ENCODE measurements around the gene LGALS7B. TPM values are rescaled to one million over a fixed set of nuclear protein-coding genes. Genes with fewer than 3 reads are reported as not detected.

LGALS7B gene
- total RNA-seq, 2 experiments from 2014 or later = not detected

- no peak for ATAC-seq
- no peaks in the 10 kb centered on the region for H3K27me3 Mint-ChIP-seq
- DNase-seq = no peak
- no peak overlapping the region for H3K4me3 Mint-ChIP-seq
- H3K4me1 Mint-ChIP-seq = peaks cover 54% of the 10 kb centered on the region
- CTCF ChIA-PET = interaction anchor here (0.6 to 0.9 kb wide), 3 partner anchors 30 to 206 kb away, joined by 3 read pairs; partner anchors contain the start of gene RINL
- H3K36me3 Mint-ChIP-seq = peaks cover 79% of the 10 kb centered on the region
- H3K9me3 Mint-ChIP-seq (ENCODE audit: low read depth) = no peaks in the 10 kb centered on the region
- peak overlapping the region; percentile 76 for H3K27ac Mint-ChIP-seq
These were observed 50.2 kb downstream of the LGALS7B start for GRCh38 chr19:38838986-38839761.

- H3K36me3 Mint-ChIP-seq = peaks cover 83% of the 10 kb centered on the region
- peaks cover 61% of the 10 kb centered on the region for H3K4me1 Mint-ChIP-seq
- CTCF ChIA-PET = no interaction called here
- no peak overlapping the region for H3K27ac Mint-ChIP-seq
- H3K4me3 Mint-ChIP-seq = no peak overlapping the region
- no peaks in the 10 kb centered on the region for H3K9me3 Mint-ChIP-seq (ENCODE audit: low read depth)
- DNase-seq (no peak), ATAC-seq (no peak)
- H3K27me3 Mint-ChIP-seq = no peaks in the 10 kb centered on the region
These were observed 51.0 kb downstream of the LGALS7B start for GRCh38 chr19:38839816-38840582.

GRCh38 chr19:38840583-38840968 is 51.6 kb downstream of the LGALS7B start:
- CTCF ChIA-PET = interaction anchor here (0.7 to 1.2 kb wide), 3 partner anchors 9 to 26 kb away, joined by 3 to 4 read pairs (median 3); partner anchors contain the start of gene ECH1
- Mint-ChIP-seq H3K36me3 (peaks cover 87% of the 10 kb centered on the region), H3K27ac (peak overlapping the region; percentile 90), H3K27me3 (no peaks in the 10 kb centered on the region), H3K4me1 (peaks cover 65% of the 10 kb centered on the region), H3K4me3 (peak overlapping the region; percentile 29), H3K9me3 (ENCODE audit: low read depth) (no peaks in the 10 kb centered on the region)
- DNase-seq (no peak), ATAC-seq (no peak)

Other genes starting within 250 kb of the LGALS7B start
- gene MAP4K1, start 171.2 kb upstream of the LGALS7B start, total RNA-seq = 100 to 1,000 TPM; 337 to 497 TPM
- gene EIF3K, start 170.0 kb upstream of the LGALS7B start, total RNA-seq = 100 to 1,000 TPM; 281 to 308 TPM
- gene ACTN4, start 141.6 kb upstream of the LGALS7B start, total RNA-seq = 100 to 1,000 TPM; 413 to 433 TPM
- gene CAPN12, start 44.7 kb upstream of the LGALS7B start, total RNA-seq = 10 to 100 TPM in 1 of 2 experiments, 1 to 10 TPM in 1; 8.4 to 17.5 TPM
- not detected for gene LGALS7, start 15.7 kb upstream of the LGALS7B start, total RNA-seq
- gene LGALS4, start 23.7 kb downstream of the LGALS7B start, total RNA-seq = 1 to 10 TPM; 1.4 to 2.4 TPM
- 100 to 1,000 TPM; 207 to 214 TPM for gene ECH1, start 42.6 kb downstream of the LGALS7B start, total RNA-seq
- gene HNRNPL, start 60.8 kb downstream of the LGALS7B start, total RNA-seq = 100 to 1,000 TPM; 479 to 611 TPM
- 10 to 100 TPM; 80.1 to 81.0 TPM for gene RINL, start 89.1 kb downstream of the LGALS7B start, total RNA-seq
- gene SIRT2, start 110.4 kb downstream of the LGALS7B start, total RNA-seq = 10 to 100 TPM; 47.1 to 47.8 TPM
- gene NFKBIB, start 110.8 kb downstream of the LGALS7B start, total RNA-seq = 10 to 100 TPM; 44.7 to 65.7 TPM
- gene CCER2, start 123.0 kb downstream of the LGALS7B start, total RNA-seq = under 1 TPM; 0.49 to 0.85 TPM
- gene SARS2, start 141.6 kb downstream of the LGALS7B start, total RNA-seq = 10 to 100 TPM; 45.7 to 46.4 TPM
- 10 to 100 TPM; 62.0 to 73.7 TPM for gene MRPS12, start 141.7 kb downstream of the LGALS7B start, total RNA-seq
- under 1 TPM in 1 of 2 experiments, not detected in 1; 0.12 TPM for gene FBXO17, start 186.5 kb downstream of the LGALS7B start, total RNA-seq
- under 1 TPM in 1 of 2 experiments, not detected in 1; 0.19 TPM for gene FBXO27, start 243.3 kb downstream of the LGALS7B start, total RNA-seq